Activated CD4-positive, alpha-beta T cell treated with anti-CD3 and anti-CD28 coated beads for 24 hours (primary cell): ENCODE measurements around the gene ADCY9.
"Not testable (repeated sequence)": the region's sequence is repeated elsewhere in the genome, so short reads cannot be mapped to it uniquely, and the experiment has no call there.

Experiments
- DNase-seq, 2 donors: peaks; one replicate each; pipeline ENCODE4 v3.0.0-alpha.2; 2020; ENCODE audit warnings: low read depth in 2 of 2

Gene ADCY9

GRCh38 chr16:3974751-3975150 lies 141.5 kb downstream of the ADCY9 start:
- DNase-seq: no peak

GRCh38 chr16:3971706-3972105 lies 144.5 kb downstream of the ADCY9 start:
- no peak for DNase-seq

- DNase-seq: no peak
Measured at GRCh38 chr16:3971261-3971660, 145.0 kb downstream of the ADCY9 start.

GRCh38 chr16:3968551-3968950 lies 147.7 kb downstream of the ADCY9 start:
- DNase-seq: no peak

- DNase-seq: no peak
Measured at GRCh38 chr16:3966681-3967080, 149.6 kb downstream of the ADCY9 start.

GRCh38 chr16:3965781-3966582 lies 150.3 kb downstream of the ADCY9 start:
- DNase-seq: no peak

- DNase-seq: no peak
Measured at GRCh38 chr16:3965306-3965705, 150.9 kb downstream of the ADCY9 start.

- no peak for DNase-seq
Measured at GRCh38 chr16:3964686-3965290, 151.5 kb downstream of the ADCY9 start.

- DNase-seq: no peak
Measured at GRCh38 chr16:3963886-3964685, 152.2 kb downstream of the ADCY9 start.

GRCh38 chr16:3963203-3963602 lies 153.0 kb downstream of the ADCY9 start:
- no peak for DNase-seq

GRCh38 chr16:3961449-3961849 lies 154.8 kb downstream of the ADCY9 start:
- DNase-seq: no peak

- DNase-seq: not testable (repeated sequence)
Measured at GRCh38 chr16:3959926-3960590, 156.2 kb downstream of the ADCY9 start.

GRCh38 chr16:3959148-3959547 lies 157.1 kb downstream of the ADCY9 start:
- DNase-seq: no peak

- no peak for DNase-seq
Measured at GRCh38 chr16:3957344-3957980, 158.8 kb downstream of the ADCY9 start.

- DNase-seq: no peak
Measured at GRCh38 chr16:3954411-3954921, 161.8 kb downstream of the ADCY9 start.

- DNase-seq: no peak
Measured at GRCh38 chr16:3953728-3954410, 162.4 kb downstream of the ADCY9 start.

- DNase-seq: no peak
Measured at GRCh38 chr16:3952737-3953131, 163.5 kb downstream of the ADCY9 start.

- DNase-seq: no peak
Measured at GRCh38 chr16:3951861-3952736, 164.1 kb downstream of the ADCY9 start.

- DNase-seq: not testable (repeated sequence)
Measured at GRCh38 chr16:3951380-3951779, 164.9 kb downstream of the ADCY9 start.
